Endodermal cell (in vitro differentiated cells): ENCODE data around the gene HOXA5. TPM values are rescaled to one million over a fixed set of nuclear protein-coding genes. Genes with fewer than 3 reads are reported as not detected.

ENCODE experiments used
- DNase-seq: peaks from one replicate; pipeline ENCODE4 v3.0.0-alpha.2; 2017
- H3K27ac ChIP-seq: 2 replicates; pipeline ENCODE4 v1.5.1; 2013; ENCODE audit warnings: mild to moderate bottlenecking, low read depth, low read length, moderate library complexity
- H3K27me3 ChIP-seq: 2 replicates; pipeline ENCODE4 v1.6.1; 2013; ENCODE audit warnings: mild to moderate bottlenecking, low read length, moderate library complexity; ENCODE audit not compliant: insufficient read depth, control insufficient read depth, poor library complexity, severe bottlenecking
- H3K36me3 ChIP-seq: 2 replicates; pipeline ENCODE4 v1.7.0; 2013; ENCODE audit warnings: mild to moderate bottlenecking, low read length, moderate library complexity; ENCODE audit not compliant: control insufficient read depth, insufficient read depth
- H3K4me1 ChIP-seq: one replicate; pipeline ENCODE4 v1.7.0; 2013; ENCODE audit warnings: low read length; ENCODE audit not compliant: control insufficient read depth, insufficient read depth
- H3K4me3 ChIP-seq: 2 replicates; pipeline ENCODE4 v1.5.1; 2013; ENCODE audit warnings: mild to moderate bottlenecking, low read length, moderate library complexity
- H3K9ac ChIP-seq: 2 replicates; pipeline ENCODE4 v1.6.1; 2013; ENCODE audit warnings: mild to moderate bottlenecking, low read length, moderate library complexity; ENCODE audit not compliant: poor library complexity, severe bottlenecking; ENCODE audit errors: extremely low read depth
- H3K9me3 ChIP-seq: 2 replicates; pipeline ENCODE4 v1.6.1; 2013; ENCODE audit warnings: mild to moderate bottlenecking, low read length, moderate library complexity; ENCODE audit not compliant: control insufficient read depth
- H3K27ac Mint-ChIP-seq: 2 replicates; pipeline ENCODE4 v1.8.0; 2020; ENCODE audit warnings: mixed read lengths
- H3K27me3 Mint-ChIP-seq: 2 replicates; pipeline ENCODE4 v1.8.0; 2021; ENCODE audit warnings: mild to moderate bottlenecking, mixed read lengths; ENCODE audit not compliant: insufficient read depth
- H3K36me3 Mint-ChIP-seq: 2 replicates; pipeline ENCODE4 v1.8.0; 2020; ENCODE audit warnings: low read depth, mixed read lengths
- H3K4me1 Mint-ChIP-seq: 2 replicates; pipeline ENCODE4 v1.8.0; 2020; ENCODE audit warnings: mixed read lengths
- H3K4me3 Mint-ChIP-seq: 2 replicates; pipeline ENCODE4 v1.8.0; 2020; ENCODE audit warnings: mild to moderate bottlenecking, moderate library complexity, mixed read lengths
- H3K9me3 Mint-ChIP-seq: 2 replicates; pipeline ENCODE4 v1.8.0; 2020; ENCODE audit warnings: mild to moderate bottlenecking, mixed read lengths
- CTCF ChIP-seq: fragments of 200-600 bp; sonication (generic); conservative IDR thresholded peaks from 2 replicates; pipeline ENCODE4 v1.5.0; 2021; ENCODE audit warnings: antibody characterized with exemption, mild to moderate bottlenecking
- WGBS, 2 experiments: methylation state at CpG; one replicate each; pipeline versions ENCODE4 v1.1.5 to v1.1.7; 2013; ENCODE audit warnings: missing lambda C conversion rate in 2 of 2, mixed read lengths in 1 of 2; ENCODE audit not compliant: insufficient coverage in 1 of 2, insufficient read length in 1 of 2; 5-methylcytosine and 5-hydroxymethylcytosine counted together
- total RNA-seq, 2 donors: library from RNA; stranded (reverse); fragmentation: NEBNext Ultra II Directional in 1 of 2; extraction: Animal tissue kit (Norgen Biotek cat#: 25700) in 1 of 2; gene quantifications; 2 replicates in 1 of 2; 3 replicates in 1 of 2; pipeline ENCODE4 v1.2.1, GENCODE V29; 2021

The HOXA5 gene
- total RNA-seq, 2 donors from 2014 or later, result not detected

GRCh38 chr7:27161721-27162560 is 18.5 kb upstream of the HOXA5 start:
- H3K36me3 ChIP-seq, result no peaks in the 10 kb centered on the region
- peaks cover 25% of the 10 kb centered on the region for H3K9me3 ChIP-seq
- WGBS, 2 experiments, result 22 to 30% methylated on average over 11 to 27 of the region's 30 CpGs
- DNase-seq, result no peak
- H3K27ac ChIP-seq, result peak overlapping the region; percentile 44
- no peak for TF ChIP-seq CTCF
- H3K27me3 ChIP-seq, result peaks cover 100% of the 10 kb centered on the region
- H3K4me1 ChIP-seq, result no peaks in the 10 kb centered on the region
- H3K4me3 Mint-ChIP-seq, result no peak overlapping the region
- H3K4me1 Mint-ChIP-seq, result no peaks in the 10 kb centered on the region
- peaks cover 99% of the 10 kb centered on the region for H3K27me3 Mint-ChIP-seq
- peaks cover 2% of the 10 kb centered on the region for H3K36me3 Mint-ChIP-seq
- no peak overlapping the region for H3K4me3 ChIP-seq
- no peak overlapping the region for H3K9ac ChIP-seq
- no peak overlapping the region for H3K27ac Mint-ChIP-seq
- peaks cover 28% of the 10 kb centered on the region for H3K9me3 Mint-ChIP-seq

- no peak for DNase-seq
- Mint-ChIP-seq H3K36me3 (peaks cover 2% of the 10 kb centered on the region), H3K27me3 (peaks cover 99% of the 10 kb centered on the region), H3K27ac (no peak overlapping the region), H3K4me3 (peak overlapping the region; percentile 42), H3K9me3 (peaks cover 32% of the 10 kb centered on the region), H3K4me1 (no peaks in the 10 kb centered on the region)
- H3K36me3 ChIP-seq, result no peaks in the 10 kb centered on the region
- peaks cover 100% of the 10 kb centered on the region for H3K27me3 ChIP-seq
- H3K4me3 ChIP-seq, result no peak overlapping the region
- TF ChIP-seq CTCF, result no peak
- H3K9ac ChIP-seq, result no peak overlapping the region
- no peaks in the 10 kb centered on the region for H3K4me1 ChIP-seq
- H3K27ac ChIP-seq, result no peak overlapping the region
- 0 to 12% methylated on average over 10 to 20 of the region's 27 CpGs for WGBS, 2 experiments
- peaks cover 26% of the 10 kb centered on the region for H3K9me3 ChIP-seq
Observed at GRCh38 chr7:27161214-27161720, 17.8 kb upstream of the HOXA5 start.

GRCh38 chr7:27160546-27161213 is 17.2 kb upstream of the HOXA5 start:
- 9 to 12% methylated on average over 28 to 54 of the region's 54 CpGs for WGBS, 2 experiments
- no peaks in the 10 kb centered on the region for H3K4me1 ChIP-seq
- TF ChIP-seq CTCF, result peak; percentile 98
- peak overlapping the region; percentile 42 for H3K4me3 Mint-ChIP-seq
- no peaks in the 10 kb centered on the region for H3K4me1 Mint-ChIP-seq
- H3K9me3 ChIP-seq, result peaks cover 26% of the 10 kb centered on the region
- peaks cover 99% of the 10 kb centered on the region for H3K27me3 Mint-ChIP-seq
- no peak overlapping the region for H3K9ac ChIP-seq
- no peak overlapping the region for H3K27ac Mint-ChIP-seq
- H3K36me3 ChIP-seq, result no peaks in the 10 kb centered on the region
- peaks cover 32% of the 10 kb centered on the region for H3K9me3 Mint-ChIP-seq
- H3K36me3 Mint-ChIP-seq, result peaks cover 2% of the 10 kb centered on the region
- peak overlapping the region; percentile 74 for H3K4me3 ChIP-seq
- peak overlapping the region; percentile 36 for H3K27ac ChIP-seq
- peaks cover 100% of the 10 kb centered on the region for H3K27me3 ChIP-seq
- peak; percentile 96 for DNase-seq
